Measurements from ENCODE around the gene PAX2.
A peak's percentile ranks its signal among the peaks of the same experiment; 100 is the strongest.

Gene PAX2

DNA sequence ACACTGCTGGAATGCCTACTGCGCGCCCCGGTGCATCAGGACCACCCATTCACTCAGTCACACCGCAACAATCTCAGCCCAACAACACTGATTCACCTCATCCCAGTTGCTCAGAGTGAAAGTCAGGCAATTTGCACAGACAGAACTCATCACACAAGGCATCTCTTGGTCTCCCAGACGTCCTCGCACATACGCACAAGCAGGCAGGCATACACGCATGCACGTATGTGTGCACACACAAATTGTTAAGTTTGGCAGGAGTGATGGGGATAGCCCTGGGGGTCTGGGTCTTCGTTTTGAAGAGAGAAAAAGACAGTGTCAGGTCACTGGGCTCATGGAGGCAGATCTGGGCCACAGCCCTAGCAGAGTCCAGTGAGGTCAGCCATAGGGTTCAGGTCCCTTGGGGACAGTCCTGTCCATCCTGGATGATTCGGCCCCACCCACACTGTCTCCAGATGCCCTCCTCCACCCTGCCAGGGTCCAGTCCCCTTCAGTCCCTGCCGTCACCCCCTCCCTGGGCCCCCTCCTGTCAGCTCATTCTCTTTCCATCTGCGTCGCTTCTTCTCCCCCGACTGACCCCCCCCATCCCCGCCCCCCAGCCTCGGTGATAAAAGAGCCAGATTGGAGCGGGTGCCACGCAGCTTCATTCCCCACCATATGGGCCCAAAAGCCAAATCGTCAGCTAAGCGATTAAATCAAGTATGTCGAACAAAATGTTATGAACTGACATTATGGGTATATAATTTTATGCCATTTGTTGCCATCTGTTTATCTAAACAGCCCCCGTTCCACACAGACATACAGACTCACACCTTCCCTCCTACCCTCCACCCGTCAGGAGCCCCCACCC, 118.9 kb downstream of the PAX2 start:
- DNase-seq: no peak

DNA sequence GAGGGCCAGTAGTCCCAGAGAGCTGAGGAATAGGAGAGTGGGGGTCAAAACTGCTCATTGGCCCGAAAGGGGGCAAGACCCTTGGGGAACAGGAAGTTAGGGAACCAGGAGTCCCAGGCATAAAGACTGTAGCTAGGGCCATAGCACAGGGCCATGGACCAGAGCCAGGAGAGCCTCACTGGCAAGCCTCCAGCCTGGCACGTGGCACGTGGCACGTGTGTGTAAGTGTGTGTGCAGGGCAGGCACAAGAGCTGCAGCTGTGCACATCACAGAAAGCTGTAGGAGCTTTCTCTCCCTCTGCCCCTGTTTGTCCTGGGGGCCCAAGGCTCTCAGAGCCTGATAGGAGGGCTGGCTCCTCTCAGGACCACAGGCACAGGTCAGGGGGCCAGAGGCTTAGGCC, 119.6 kb downstream of the PAX2 start:
- no peak for DNase-seq

DNA sequence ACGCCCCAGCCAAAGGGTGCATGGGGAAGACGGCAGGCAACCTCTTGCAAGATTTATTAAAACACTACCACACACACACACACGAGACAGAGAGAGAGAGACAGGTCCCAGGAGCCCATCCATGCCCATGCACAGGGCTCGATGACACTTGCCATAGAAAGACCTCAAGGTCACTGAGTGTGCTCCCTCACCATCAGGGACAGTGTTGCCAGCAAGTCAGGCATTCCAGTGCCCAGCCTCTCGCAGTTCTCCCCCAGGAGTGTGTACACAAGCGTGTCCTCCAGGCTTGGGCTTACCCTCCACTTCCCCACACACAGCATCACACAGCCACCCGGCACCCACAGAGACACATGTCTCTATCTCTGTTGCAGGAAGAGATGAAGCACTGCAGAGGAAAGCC, 120.6 kb downstream of the PAX2 start:
- no peak for DNase-seq

DNA sequence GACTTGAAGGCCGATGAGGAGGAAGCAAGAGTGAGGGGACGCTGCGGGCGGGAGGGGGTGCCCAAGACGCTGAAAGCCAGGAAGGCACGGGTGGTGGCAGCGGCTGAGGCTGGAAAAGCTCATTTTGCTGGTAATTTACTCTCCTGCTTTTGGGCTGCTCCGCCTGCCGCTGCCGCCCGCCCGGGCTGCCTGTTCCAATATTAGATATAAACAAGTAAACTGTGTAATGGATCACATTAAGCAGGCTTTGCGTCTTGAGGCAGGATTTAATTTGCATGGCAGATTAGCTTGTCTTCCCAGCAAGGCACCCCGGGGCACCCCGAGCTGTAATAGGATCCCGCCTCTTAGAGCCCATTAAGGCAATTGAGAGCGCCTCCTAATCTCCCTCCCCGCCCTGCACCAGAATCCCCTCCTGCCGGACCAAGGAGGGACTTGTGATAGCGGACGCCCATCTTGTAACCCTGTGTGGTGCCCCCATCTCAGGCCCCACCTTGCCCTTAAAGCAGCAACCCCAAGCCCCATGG, 121.3 kb downstream of the PAX2 start:
- DNase-seq: no peak

DNA sequence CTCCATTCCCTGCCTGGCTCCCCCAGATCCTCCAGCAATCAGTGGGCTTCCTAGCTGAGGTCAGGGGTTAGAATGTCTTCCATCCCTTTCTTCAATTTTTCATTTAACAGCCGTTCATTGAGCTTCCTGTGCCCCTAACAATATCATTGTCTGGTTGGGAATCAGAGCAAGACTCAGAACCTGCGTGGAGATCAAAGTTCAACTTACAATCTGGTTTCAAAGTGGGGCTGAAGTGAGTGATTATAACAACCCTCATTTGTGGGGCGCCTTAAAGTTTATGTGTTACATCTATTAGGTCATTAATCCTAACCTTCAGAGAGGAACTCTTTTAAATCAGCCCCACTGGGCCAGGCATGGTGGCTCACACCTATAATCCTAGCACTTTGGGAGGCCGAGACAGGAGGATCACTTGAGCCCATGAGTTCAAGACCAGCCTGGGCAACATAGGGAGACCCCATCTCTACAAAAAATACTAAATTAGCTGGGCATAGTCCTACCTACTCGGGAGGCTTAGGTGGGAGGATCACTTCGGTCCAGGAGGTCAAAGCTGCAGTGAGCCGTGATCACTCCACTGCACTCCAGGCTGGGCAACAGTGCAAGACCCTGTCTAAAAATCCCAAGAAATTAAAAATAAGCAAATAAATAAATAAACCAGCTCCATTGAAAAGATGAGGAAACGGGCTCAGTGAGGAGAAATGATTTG, 122.0 kb downstream of the PAX2 start:
- DNase-seq: no peak

DNA sequence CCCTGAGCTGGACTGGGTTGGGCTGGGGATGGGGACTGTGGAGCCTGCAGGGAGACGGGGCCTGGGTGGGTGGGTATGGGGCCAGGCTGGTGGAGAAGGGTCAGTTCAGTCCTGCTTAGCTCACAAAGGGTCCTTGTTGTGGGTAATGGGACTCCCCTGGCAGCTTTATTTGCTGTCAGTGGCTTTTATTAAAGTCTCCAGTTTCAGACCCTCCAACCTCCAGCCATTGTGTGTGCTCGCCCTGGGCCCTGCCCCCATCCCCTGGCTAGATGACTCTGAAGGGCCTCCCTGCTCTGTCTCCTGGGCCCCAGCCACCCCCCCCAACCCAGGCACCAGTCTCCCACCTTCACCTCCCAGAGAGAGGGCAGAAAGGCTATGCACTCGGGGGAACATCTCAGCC, 123.0 kb downstream of the PAX2 start:
- DNase-seq: no peak

- DNase-seq: no peak
Measured at GRCh38 chr10:100869399-100869798, 124.0 kb downstream of the PAX2 start.

GRCh38 chr10:100872034-100872791, 126.8 kb downstream of the PAX2 start:
- peak; percentile 80 for DNase-seq

DNA sequence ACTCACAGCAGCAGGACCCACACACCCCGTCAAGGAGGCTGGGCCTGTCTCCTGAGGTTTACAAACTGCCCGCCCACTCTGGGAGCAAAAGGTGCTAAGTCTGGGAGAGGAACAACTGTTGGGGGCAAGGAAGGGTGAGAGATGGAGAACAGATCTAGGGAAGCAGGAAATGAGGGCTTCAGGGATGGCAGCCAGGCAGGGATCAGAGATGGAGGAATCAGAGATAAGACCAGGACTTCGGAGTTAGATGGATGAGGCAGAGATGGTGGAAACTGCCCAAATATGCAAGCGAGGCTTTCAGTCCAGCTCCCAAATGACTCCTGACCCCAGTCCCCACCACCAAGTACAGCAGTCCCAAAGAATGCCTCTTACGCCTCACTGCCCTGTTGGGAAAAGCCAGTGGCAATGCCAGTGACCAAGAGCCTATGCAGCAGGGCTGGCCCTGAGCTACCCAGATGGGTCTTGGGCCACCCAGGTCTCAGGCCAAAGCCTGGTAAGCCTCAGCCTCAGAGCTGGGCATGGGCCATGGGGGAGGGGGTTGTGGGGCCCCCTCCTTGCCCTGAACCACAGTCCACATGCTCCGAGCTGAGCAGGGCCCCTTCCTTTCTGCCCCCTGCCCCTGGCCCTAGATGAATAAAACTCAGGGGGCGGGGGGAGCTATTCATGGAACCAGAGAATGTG, 127.9 kb downstream of the PAX2 start:
- no peak for DNase-seq

DNA sequence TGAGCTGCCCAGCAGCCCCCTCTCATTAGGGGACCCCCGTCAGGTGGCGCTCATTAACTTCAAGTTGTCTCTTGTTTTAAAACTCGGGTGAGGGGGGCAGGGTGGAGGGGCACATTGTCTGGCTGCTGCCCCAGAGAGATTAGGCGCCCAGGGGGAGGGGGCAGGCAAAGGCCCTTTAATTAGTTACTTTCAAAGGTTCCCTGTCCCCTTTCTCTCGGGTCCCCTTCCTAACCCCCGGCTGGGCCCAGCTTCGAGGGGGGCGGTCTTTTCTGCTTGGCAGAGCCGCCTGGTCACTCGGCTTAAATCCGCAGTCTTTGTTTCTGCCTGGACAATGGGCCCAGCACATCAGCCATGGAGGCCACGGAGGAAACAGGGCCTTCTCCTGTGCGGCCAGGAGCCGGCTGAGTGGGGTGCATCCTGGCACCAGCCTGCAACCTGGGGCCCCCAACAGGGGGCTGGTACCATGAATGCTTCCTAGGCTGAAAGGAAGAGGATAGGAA, 128.5 kb downstream of the PAX2 start:
- no peak for DNase-seq

- no peak for DNase-seq
Measured at GRCh38 chr10:100874702-100875483, 129.5 kb downstream of the PAX2 start.

GRCh38 chr10:100875484-100876166, 130.2 kb downstream of the PAX2 start:
- DNase-seq: no peak

- no peak for DNase-seq
Measured at GRCh38 chr10:100876585-100877460, 131.4 kb downstream of the PAX2 start.

DNA sequence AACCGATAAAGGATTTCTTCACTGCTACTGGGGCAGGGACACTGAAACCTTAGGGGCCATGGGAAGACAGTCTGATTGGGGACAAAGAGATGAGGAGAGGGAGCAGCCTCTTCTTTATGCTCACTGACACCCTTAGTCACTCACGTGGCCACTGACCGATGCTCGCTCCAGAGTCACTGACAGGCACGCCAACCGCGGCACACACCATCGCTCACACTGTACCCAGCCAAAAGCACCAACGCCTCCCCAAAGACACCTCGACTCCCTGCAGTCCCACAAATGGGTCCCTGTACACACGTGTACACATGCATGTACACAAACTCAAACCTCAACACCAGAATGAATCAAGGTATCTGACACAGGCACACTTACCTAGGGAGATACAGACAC, 132.1 kb downstream of the PAX2 start:
- no peak for DNase-seq

GRCh38 chr10:100878291-100878910, 133.0 kb downstream of the PAX2 start:
- peak; percentile 80 for DNase-seq

Measured in hematopoietic multipotent progenitor cell treated with erythropoietin and hydrocortisone succinate and interleukin-3 and kit ligand, for 6 days (in vitro differentiated cells).